Epithelial cell of proximal tubule (primary cell): ENCODE data around the gene NFASC. TPM values are rescaled to one million over a fixed set of nuclear protein-coding genes. Genes with fewer than 3 reads are reported as not detected.

Experiments used
- DNase-seq: peaks from one replicate; pipeline ENCODE4 v3.0.0-alpha.2; 2011; ENCODE audit warnings: low read depth
- H3K4me3 ChIP-seq: 2 replicates; pipeline ENCODE4 v1.5.1; 2011; ENCODE audit warnings: low read depth, mild to moderate bottlenecking, low read length
- CTCF ChIP-seq: conservative IDR thresholded peaks from 2 replicates; pipeline ENCODE4 v1.5.1; 2012; ENCODE audit warnings: low read depth, mild to moderate bottlenecking, low read length
- total RNA-seq: library from RNA; depleted of rRNA; stranded (reverse); fragments of >200 nt; gene quantifications from 2 replicates; pipeline ENCODE4 v1.2.3, GENCODE V29; 2015

NFASC gene
- total RNA-seq, 1 donor from 2014 or later, result 0.29 TPM

- H3K4me3 ChIP-seq, result no peak overlapping the region
- TF ChIP-seq CTCF, result no peak
- DNase-seq, result no peak
Measured at GRCh38 chr1:205048382-205048781, 177.7 kb downstream of the NFASC start.

GRCh38 chr1:205049479-205049878, 178.8 kb downstream of the NFASC start:
- DNase-seq, result no peak
- TF ChIP-seq CTCF, result no peak
- H3K4me3 ChIP-seq, result no peak overlapping the region

GRCh38 chr1:205052690-205053089, 182.0 kb downstream of the NFASC start:
- no peak overlapping the region for H3K4me3 ChIP-seq
- DNase-seq, result no peak
- TF ChIP-seq CTCF, result no peak

- TF ChIP-seq CTCF, result no peak
- DNase-seq, result no peak
- H3K4me3 ChIP-seq, result no peak overlapping the region
Measured at GRCh38 chr1:205053296-205053695, 182.6 kb downstream of the NFASC start.

- DNase-seq, result no peak
- H3K4me3 ChIP-seq, result no peak overlapping the region
- no peak for TF ChIP-seq CTCF
Measured at GRCh38 chr1:205054013-205054412, 183.4 kb downstream of the NFASC start.

- no peak for TF ChIP-seq CTCF
- H3K4me3 ChIP-seq, result no peak overlapping the region
- DNase-seq, result no peak
Measured at GRCh38 chr1:205056188-205056611, 185.5 kb downstream of the NFASC start.

- H3K4me3 ChIP-seq, result no peak overlapping the region
- no peak for TF ChIP-seq CTCF
- no peak for DNase-seq
Measured at GRCh38 chr1:205056956-205057568, 186.4 kb downstream of the NFASC start.
